GM19452 (cell line): ENCODE results near the gene PIGM.

ENCODE experiments used
- ATAC-seq: cut with Tn5 transposase; IDR thresholded peaks from one replicate; pipeline ENCODE4 v1.9.1; 2021; ENCODE audit not compliant: unreplicated experiment

PIGM gene

GRCh38 chr1:160031365-160032164 lies at the start of gene PIGM:
TSS of gene PIGM (minus strand) at chr1:160031990. CDS start at chr1:160031739, 251 bp downstream.
- ATAC-seq: peak; percentile 93

GRCh38 chr1:160081261-160081936 lies 49.6 kb upstream of the PIGM start, which contains the start of gene KCNJ9:
TSS of gene KCNJ9 (plus strand) at chr1:160081538. CDS start at chr1:160084031, 2,493 bp downstream.
- ATAC-seq: no peak

GRCh38 chr1:160080381-160081100 lies 48.8 kb upstream of the PIGM start:
- ATAC-seq: no peak

GRCh38 chr1:160079448-160079847 lies 47.7 kb upstream of the PIGM start:
- no peak for ATAC-seq

GRCh38 chr1:160078512-160079195 lies 46.9 kb upstream of the PIGM start:
- peak; percentile 59 for ATAC-seq

GRCh38 chr1:160077486-160077885 lies 45.7 kb upstream of the PIGM start:
- ATAC-seq: no peak

GRCh38 chr1:160076295-160076694 lies 44.5 kb upstream of the PIGM start:
- ATAC-seq: no peak

GRCh38 chr1:160075836-160076235 lies 44.0 kb upstream of the PIGM start:
- ATAC-seq: no peak

GRCh38 chr1:160074865-160075264 lies 43.1 kb upstream of the PIGM start:
- no peak for ATAC-seq

- no peak for ATAC-seq
Measured at GRCh38 chr1:160071289-160071688, 39.5 kb upstream of the PIGM start.

GRCh38 chr1:160070243-160071163 lies 38.7 kb upstream of the PIGM start:
- ATAC-seq: no peak

GRCh38 chr1:160069460-160070231 lies 37.9 kb upstream of the PIGM start, which contains the start of gene KCNJ10:
TSS of gene KCNJ10 (minus strand) at chr1:160070160. CDS start at chr1:160042532, 27,628 bp downstream.
- no peak for ATAC-seq

GRCh38 chr1:160068225-160068624 lies 36.4 kb upstream of the PIGM start:
- no peak for ATAC-seq

- no peak for ATAC-seq
Measured at GRCh38 chr1:160066829-160067745, 35.3 kb upstream of the PIGM start.

GRCh38 chr1:160064746-160065145 lies 33.0 kb upstream of the PIGM start:
- ATAC-seq: no peak

GRCh38 chr1:160064164-160064563 lies 32.4 kb upstream of the PIGM start:
- ATAC-seq: no peak

- ATAC-seq: no peak
Measured at GRCh38 chr1:160063176-160063575, 31.4 kb upstream of the PIGM start.

- ATAC-seq: no peak
Measured at GRCh38 chr1:160062230-160062532, 30.4 kb upstream of the PIGM start.
